Measurements from ENCODE around the gene TALDO1. TPM values are rescaled to one million over a fixed set of nuclear protein-coding genes. Genes with fewer than 3 reads are reported as not detected.

The TALDO1 gene
- total and polyA plus RNA-seq, 12 donors, result 64.3 to 167 (median 145) TPM

DNA sequence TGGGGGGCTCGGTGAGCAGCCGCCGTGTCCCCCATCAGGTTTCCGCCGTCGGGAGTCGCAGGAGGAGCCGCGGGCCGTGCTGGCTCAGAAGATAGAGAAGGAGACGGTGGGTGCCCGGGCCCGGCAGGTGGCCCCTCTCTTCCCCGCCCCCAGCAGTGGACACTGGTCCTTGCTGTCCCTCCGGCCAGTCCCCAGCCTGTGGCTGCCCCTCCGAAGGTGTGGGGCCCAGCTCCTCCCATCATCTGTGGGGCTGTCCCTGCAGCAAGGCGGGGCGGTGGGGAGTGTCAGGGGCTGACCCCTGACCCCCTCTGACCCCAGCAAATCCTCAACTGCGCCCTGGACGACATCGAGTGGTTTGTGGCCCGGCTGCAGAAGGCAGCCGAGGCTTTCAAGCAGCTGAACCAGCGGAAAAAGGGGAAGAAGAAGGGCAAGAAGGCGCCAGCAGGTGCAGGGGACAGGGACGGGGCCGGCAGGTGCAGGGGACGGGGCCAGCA is 26.0 kb upstream of the TALDO1 start:
- WGBS, 4 donors, result 15 to 39% (median 22%) methylated on average over 10 to 28 of the region's 28 CpGs
- H3K27ac ChIP-seq, result no peak overlapping the region
- no peaks in the 10 kb centered on the region for H3K9me3 ChIP-seq (replicated peaks in 1 of 3)
- no peak for DNase-seq
- TF ChIP-seq, protein P1, sequence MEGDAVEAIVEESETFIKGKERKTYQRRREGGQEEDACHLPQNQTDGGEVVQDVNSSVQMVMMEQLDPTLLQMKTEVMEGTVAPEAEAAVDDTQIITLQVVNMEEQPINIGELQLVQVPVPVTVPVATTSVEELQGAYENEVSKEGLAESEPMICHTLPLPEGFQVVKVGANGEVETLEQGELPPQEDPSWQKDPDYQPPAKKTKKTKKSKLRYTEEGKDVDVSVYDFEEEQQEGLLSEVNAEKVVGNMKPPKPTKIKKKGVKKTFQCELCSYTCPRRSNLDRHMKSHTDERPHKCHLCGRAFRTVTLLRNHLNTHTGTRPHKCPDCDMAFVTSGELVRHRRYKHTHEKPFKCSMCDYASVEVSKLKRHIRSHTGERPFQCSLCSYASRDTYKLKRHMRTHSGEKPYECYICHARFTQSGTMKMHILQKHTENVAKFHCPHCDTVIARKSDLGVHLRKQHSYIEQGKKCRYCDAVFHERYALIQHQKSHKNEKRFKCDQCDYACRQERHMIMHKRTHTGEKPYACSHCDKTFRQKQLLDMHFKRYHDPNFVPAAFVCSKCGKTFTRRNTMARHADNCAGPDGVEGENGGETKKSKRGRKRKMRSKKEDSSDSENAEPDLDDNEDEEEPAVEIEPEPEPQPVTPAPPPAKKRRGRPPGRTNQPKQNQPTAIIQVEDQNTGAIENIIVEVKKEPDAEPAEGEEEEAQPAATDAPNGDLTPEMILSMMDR (IDR thresholded peaks at IDR 0.05), result no peak
- no peak for TF ChIP-seq POLR2A (IDR thresholded peaks at IDR 0.05)
- H3K36me3 ChIP-seq (replicated peaks in 1 of 2), result no peaks in the 10 kb centered on the region
- H3K27me3 ChIP-seq, result peaks cover 22% of the 10 kb centered on the region
- no peak overlapping the region for H3K4me3 ChIP-seq
- intact Hi-C loops (cut with DNase I), result loop anchor here (5.0 to 10.0 kb wide), 3 partner anchors 59 to 169 kb away; no protein-coding TSS in a partner anchor
- peaks cover 11 to 17% of the 10 kb centered on the region in 2 donors for H3K4me1 ChIP-seq (replicated peaks in 1 of 2)

DNA sequence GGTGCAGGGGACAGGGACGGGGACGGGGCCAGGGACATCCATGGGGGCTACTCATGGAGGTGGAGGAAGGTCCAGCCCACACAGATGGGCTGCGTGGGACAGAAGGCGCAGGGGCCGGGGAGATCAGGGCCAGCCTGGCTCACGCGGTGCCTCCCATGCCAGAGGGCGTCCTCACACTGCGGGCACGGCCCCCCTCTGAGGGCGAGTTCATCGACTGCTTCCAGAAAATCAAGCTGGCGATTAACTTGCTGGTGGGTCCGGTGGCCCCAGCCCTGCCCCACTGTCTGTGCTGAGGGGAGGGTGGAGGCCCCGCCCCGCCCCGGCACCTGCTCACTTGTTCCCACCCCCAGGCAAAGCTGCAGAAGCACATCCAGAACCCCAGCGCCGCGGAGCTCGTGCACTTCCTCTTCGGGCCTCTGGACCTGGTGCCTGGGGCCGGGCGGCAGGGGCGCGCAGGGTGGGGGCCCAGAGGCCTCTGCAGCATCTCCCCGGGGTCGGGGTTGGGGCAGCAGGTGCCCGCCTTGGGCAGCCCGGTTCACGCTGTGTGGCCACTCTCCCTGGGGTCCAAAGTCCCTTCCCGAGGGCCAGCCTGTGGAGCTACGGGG is 25.4 kb upstream of the TALDO1 start:
- intact Hi-C loops (cut with DNase I), result loop anchor here (5.0 to 10.0 kb wide), 3 partner anchors 60 to 170 kb away; no protein-coding TSS in a partner anchor
- 19 to 52% (median 30%) methylated on average over 2 to 33 of the region's 33 CpGs for WGBS, 4 donors
- DNase-seq, result no peak
- no peak overlapping the region for H3K4me3 ChIP-seq
- H3K27me3 ChIP-seq, result peaks cover 22% of the 10 kb centered on the region
- H3K9me3 ChIP-seq (replicated peaks in 1 of 3), result no peaks in the 10 kb centered on the region
- no peak overlapping the region for H3K27ac ChIP-seq
- H3K4me1 ChIP-seq (replicated peaks in 1 of 2), result peaks cover 15 to 23% of the 10 kb centered on the region in 2 donors
- no peaks in the 10 kb centered on the region for H3K36me3 ChIP-seq (replicated peaks in 1 of 2)
- no peak for TF ChIP-seq POLR2A (IDR thresholded peaks at IDR 0.05)
- TF ChIP-seq, protein P1 (IDR thresholded peaks at IDR 0.05), result no peak

- no peak overlapping the region for H3K4me3 ChIP-seq
- no peaks in the 10 kb centered on the region for H3K9me3 ChIP-seq (replicated peaks in 1 of 3)
- TF ChIP-seq, protein P1 (IDR thresholded peaks at IDR 0.05), result no peak
- no peak for TF ChIP-seq POLR2A (IDR thresholded peaks at IDR 0.05)
- H3K4me1 ChIP-seq (replicated peaks in 1 of 2), result peaks cover 15 to 23% of the 10 kb centered on the region in 2 donors
- peaks cover 22% of the 10 kb centered on the region for H3K27me3 ChIP-seq
- intact Hi-C loops (cut with DNase I), result loop anchor here (5.0 to 10.0 kb wide), 3 partner anchors 60 to 170 kb away; no protein-coding TSS in a partner anchor
- no peaks in the 10 kb centered on the region for H3K36me3 ChIP-seq (replicated peaks in 1 of 2)
- no peak for DNase-seq
- H3K27ac ChIP-seq, result no peak overlapping the region
- WGBS, 4 donors, result 53 to 65% (median 55%) methylated on average over 7 to 20 of the region's 20 CpGs
Observed at GRCh38 chr11:722346-722811, 24.9 kb upstream of the TALDO1 start.

- Histone ChIP-seq H3K4me1 (replicated peaks in 1 of 2) (peaks cover 15 to 32% of the 10 kb centered on the region in 2 donors), H3K4me3 (no peak overlapping the region), H3K36me3 (replicated peaks in 1 of 2) (no peaks in the 10 kb centered on the region), H3K9me3 (replicated peaks in 1 of 3) (no peaks in the 10 kb centered on the region), H3K27me3 (peaks cover 22% of the 10 kb centered on the region), H3K27ac (no peak overlapping the region)
- WGBS, 4 donors, result 48 to 59% (median 54%) methylated on average over 5 to 8 of the region's 8 CpGs
- intact Hi-C loops (cut with DNase I), result loop anchor here (5.0 to 10.0 kb wide), 3 partner anchors 61 to 171 kb away; no protein-coding TSS in a partner anchor
- DNase-seq, result peak in 2 of 7 donors; percentile 64 to 70
- no peak for TF ChIP-seq POLR2A (IDR thresholded peaks at IDR 0.05)
- TF ChIP-seq, protein P1 (IDR thresholded peaks at IDR 0.05), result peak; percentile 56 to 77 (median 70)
Observed at GRCh38 chr11:723120-723883, 24.0 kb upstream of the TALDO1 start.
